GM21737 (cell line): ENCODE results near the gene ST3GAL2.
A peak's percentile ranks its signal among the peaks of the same experiment; 100 is the strongest.
"Not testable (repeated sequence)": the region's sequence is repeated elsewhere in the genome, so short reads cannot be mapped to it uniquely, and the experiment has no call there.

ENCODE experiments used
- ATAC-seq: cut with Tn5 transposase; IDR thresholded peaks from one replicate; pipeline ENCODE4 v1.9.1; 2021; ENCODE audit warnings: mild to moderate bottlenecking, moderate library complexity; ENCODE audit not compliant: unreplicated experiment

The ST3GAL2 gene

GRCh38 chr16:70468776-70469525 lies 30.1 kb upstream of the ST3GAL2 start:
- no peak for ATAC-seq

- ATAC-seq, result no peak
These were observed 28.7 kb upstream of the ST3GAL2 start for GRCh38 chr16:70467608-70468007.

- no peak for ATAC-seq
These were observed 28.2 kb upstream of the ST3GAL2 start for GRCh38 chr16:70467113-70467512.

GRCh38 chr16:70466805-70467076 lies 27.8 kb upstream of the ST3GAL2 start:
- ATAC-seq, result no peak

GRCh38 chr16:70465999-70466804 lies 27.3 kb upstream of the ST3GAL2 start:
- no peak for ATAC-seq

GRCh38 chr16:70463235-70463634 lies 24.3 kb upstream of the ST3GAL2 start:
- no peak for ATAC-seq

- ATAC-seq, result no peak
These were observed 21.9 kb upstream of the ST3GAL2 start for GRCh38 chr16:70460737-70461261.

- no peak for ATAC-seq
These were observed 18.7 kb upstream of the ST3GAL2 start for GRCh38 chr16:70457446-70458166.

GRCh38 chr16:70455910-70456309 lies 17.0 kb upstream of the ST3GAL2 start:
- ATAC-seq, result no peak

GRCh38 chr16:70454222-70455034 lies 15.5 kb upstream of the ST3GAL2 start, which contains the start of gene FCSK:
Gene FCSK, plus strand, starts transcription at chr16:70454595. Its CDS starts 8,596 bp downstream, at chr16:70463191.
- peak; percentile 73 for ATAC-seq

GRCh38 chr16:70453892-70454221 lies 15.0 kb upstream of the ST3GAL2 start:
- ATAC-seq, result no peak

GRCh38 chr16:70453117-70453891 lies 14.4 kb upstream of the ST3GAL2 start:
- ATAC-seq, result no peak

GRCh38 chr16:70451004-70451340 lies 12.1 kb upstream of the ST3GAL2 start:
- ATAC-seq, result not testable (repeated sequence)

GRCh38 chr16:70450142-70451003 lies 11.5 kb upstream of the ST3GAL2 start:
- not testable (repeated sequence) for ATAC-seq

GRCh38 chr16:70448075-70448474 lies 9.2 kb upstream of the ST3GAL2 start:
- no peak for ATAC-seq

GRCh38 chr16:70444249-70445063 lies 5.6 kb upstream of the ST3GAL2 start:
- no peak for ATAC-seq

GRCh38 chr16:70442344-70442743 lies 3.4 kb upstream of the ST3GAL2 start:
- ATAC-seq, result no peak

GRCh38 chr16:70441406-70441990 lies 2.6 kb upstream of the ST3GAL2 start:
- no peak for ATAC-seq
